Stimulated activated CD4-positive, alpha-beta T cell treated with anti-CD3 and anti-CD28 coated beads, Interleukin-12 subunit alpha, Interleukin-12 subunit beta, amount 100 ng/mL, for 24 hours (primary cell): ENCODE measurements around the gene DIS3L2.
A peak's percentile ranks its signal among the peaks of the same experiment; 100 is the strongest.

Experiments used
- DNase-seq, 2 experiments: peaks; one replicate each; pipeline ENCODE4 v3.0.0-alpha.2; 2020; ENCODE audit warnings: low read depth in 2 of 2

Gene DIS3L2

GRCh38 chr2:232263295-232263694 is 301.8 kb downstream of the DIS3L2 start:
- no peak for DNase-seq

GRCh38 chr2:232264081-232264480 is 302.6 kb downstream of the DIS3L2 start:
- no peak for DNase-seq

DNA sequence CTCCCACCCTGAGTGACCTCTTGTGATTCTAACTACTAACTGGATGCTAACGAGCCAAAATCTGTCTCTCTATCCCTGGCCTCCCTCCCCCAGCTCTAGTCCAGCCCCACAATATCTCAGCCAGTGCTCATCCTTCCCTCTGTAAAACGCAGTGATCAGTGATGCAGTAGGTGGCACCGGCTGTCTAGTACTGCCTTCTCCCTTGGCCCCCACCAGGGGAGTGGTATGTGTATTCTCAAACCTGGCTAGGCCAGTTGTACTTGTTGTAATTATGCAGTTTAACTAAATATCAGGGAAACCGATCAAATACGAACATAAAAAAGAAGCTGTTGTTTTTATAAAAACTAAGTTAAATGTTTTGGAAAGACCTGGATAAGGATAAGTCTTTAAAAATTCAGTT is 303.8 kb downstream of the DIS3L2 start:
- no peak for DNase-seq

DNA sequence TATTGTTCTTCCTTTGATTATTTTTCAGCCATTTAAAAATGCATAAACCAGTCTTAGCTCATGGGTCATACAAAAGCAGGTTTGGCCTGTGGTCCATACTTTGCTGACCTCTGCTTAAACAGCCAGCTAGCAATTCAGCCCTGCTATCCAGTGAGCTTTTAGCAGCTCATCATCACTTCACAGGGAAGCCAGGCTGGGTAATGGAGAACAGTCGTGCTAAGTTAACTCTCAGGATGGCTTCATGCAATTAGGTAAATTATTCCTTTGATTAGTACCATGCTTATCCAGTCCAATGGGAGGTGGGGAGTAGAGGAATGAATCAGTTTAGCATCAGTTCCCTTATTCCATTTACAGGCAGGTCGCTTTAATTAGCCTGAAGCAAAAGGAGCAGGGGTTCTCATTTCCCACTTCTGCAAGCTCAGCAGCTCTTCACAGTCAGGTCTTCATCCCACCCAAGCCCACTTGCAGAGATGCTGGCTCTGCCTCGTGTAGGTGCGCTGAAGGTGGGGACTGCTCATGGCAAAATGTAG is 307.2 kb downstream of the DIS3L2 start:
- no peak for DNase-seq

- DNase-seq = no peak
These were observed 308.4 kb downstream of the DIS3L2 start for GRCh38 chr2:232269867-232270266.

DNA sequence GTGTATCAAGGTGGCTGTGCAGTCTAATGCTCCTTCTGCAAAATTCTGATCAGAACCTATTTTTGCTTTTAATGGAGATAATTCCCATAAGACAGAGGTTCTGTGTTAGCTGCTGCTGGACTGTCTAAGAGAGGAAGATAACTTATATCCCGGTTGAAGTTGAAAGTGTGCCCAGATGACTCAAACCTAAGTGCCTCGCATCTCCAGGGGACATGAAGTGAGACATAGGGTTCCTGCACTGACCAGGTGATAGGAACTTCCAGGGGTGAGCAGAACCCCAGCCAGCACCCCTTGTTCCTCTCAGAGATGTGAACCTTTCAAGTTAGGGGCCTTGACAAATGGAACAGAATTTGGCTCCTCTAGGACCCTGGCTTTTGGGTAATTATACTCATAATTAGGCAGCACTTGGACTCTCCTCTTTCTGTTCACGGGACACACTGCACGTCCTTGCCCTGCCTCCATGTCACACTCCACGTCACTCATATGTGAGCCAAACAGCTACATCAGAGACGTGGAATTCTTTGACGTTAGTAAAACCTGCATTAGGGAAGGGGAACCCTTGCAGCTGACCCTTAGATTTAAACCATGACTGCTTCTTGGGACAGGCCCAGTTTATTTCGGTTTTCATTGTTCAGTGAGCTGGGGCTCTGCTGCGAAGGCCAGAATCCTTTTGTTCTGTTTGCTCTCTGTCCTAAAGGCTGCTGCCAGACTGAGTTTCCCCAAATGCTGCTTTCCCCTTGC is 312.6 kb downstream of the DIS3L2 start:
- no peak for DNase-seq

- no peak for DNase-seq
These were observed 314.2 kb downstream of the DIS3L2 start for GRCh38 chr2:232275670-232276069.

DNA sequence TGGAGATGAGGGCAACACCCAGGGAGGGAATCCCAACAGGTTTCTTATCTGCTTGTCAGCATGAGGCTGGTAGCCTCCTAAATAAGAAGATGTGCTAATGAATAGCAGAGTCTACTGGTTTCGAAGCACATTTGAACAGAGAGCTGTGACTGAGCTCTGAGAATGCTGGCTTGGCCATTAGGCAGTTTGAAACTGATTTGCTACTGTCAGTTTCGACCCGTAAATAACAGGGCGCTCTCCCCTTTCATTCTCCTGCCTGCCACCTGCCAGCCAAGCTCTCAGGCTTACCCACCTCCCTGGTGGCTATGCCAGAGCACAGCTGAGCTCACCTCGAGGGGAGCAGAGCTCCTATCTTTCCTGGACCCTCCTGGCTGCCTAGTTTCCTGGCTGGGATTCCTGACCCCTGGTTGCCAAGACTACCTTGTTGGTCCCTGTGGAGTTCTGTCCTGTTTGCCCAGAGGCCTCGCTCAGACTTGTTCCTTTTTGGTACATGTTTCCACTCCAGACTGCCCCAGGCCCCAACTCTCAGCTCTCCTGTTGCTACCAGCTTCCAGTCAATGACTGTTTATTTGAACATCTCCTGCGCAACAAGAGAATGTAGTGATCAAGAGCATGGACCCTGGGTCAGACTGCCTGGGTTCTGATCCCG is 314.7 kb downstream of the DIS3L2 start:
- DNase-seq = no peak

DNA sequence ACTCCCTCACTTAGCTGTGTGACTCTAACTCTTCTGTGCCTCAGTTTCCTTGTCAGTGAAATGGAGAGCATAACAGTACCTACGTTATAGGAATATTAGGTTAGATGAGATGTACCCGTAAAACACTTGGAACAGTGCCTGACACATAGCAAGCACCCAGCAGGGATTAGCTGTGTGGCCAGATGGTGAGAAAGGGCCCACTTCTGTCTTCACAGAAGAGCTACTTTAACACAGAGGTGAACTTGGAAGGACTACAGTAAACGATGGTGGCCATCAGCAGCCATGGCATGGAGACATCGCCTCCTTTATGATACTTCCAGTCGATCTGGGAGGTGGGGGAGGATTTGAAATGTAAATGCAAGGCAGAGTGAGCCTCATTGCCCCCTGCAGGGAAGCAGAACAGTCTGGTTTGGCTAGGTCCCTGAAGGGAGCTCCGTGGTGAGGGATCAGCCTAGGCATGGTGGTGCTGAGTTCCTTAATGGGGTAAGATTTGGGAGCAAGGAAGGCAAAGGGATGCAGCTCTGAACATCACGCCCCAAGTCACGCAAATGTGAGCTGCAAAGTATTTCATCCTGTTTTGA is 315.3 kb downstream of the DIS3L2 start:
- no peak for DNase-seq

DNA sequence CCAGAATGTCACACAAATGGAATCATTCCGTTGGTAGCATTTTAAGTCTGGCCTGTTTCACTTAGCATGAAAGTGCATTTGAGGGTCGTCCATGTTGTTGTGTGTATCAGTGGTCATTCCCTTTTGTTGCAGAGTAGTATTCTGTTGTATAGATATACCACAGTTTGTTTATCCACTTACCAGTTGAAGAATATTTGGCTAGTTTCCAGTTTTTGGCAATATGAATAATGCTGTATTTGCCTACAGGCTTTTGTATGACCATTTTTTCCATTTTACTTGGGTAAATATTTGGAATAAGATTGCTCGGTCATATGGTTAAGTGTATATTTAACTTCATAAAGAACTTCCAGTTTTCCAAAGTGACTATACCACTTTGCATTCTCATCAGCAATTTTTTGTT is 317.0 kb downstream of the DIS3L2 start:
- no peak for DNase-seq

DNA sequence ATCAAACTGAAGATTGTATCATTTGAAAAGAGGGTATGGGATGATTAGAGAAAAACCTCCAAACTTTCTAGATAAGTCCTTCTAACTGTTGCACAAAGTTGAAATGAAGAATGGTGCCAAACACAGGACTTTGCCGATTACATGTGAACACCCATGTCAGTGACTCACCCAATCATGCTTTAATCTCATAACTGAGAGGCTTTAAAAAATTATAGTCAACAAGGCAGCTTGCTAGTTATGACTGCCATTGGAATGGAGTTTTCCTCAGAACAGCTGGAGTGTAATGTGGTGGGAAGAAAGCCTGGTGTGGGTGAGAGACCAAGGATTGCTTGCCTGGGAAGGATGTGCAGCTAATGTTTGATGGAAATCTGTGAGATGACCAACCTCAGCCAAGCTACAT is 318.8 kb downstream of the DIS3L2 start:
- DNase-seq = no peak

GRCh38 chr2:232281858-232282507 is 320.5 kb downstream of the DIS3L2 start:
- no peak for DNase-seq

DNA sequence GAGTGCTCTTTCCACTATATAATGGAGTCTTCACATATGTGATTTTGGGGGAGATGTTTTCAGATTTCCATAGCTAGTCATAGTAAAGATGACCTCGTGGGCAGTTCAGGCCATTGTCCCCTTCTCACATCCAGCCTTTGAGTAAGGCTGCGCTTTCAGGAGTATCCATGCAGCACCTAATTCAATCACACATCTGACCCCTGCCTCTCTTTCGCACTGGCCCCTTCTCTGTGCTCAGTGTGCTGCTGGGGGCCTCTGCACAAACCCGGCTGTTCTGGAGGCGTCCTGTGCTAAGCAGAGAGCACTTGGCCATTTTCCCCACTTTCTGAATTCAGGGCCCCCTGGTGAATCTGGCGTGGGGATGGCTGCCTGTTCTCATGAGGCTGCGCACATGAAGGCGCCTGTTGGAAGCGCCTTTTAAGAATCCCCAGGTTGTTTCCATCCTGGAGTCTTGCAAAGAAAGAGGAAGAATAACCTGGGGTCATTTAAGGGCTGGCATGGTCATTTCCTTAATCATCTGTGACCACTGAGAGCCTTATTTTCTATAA is 321.1 kb downstream of the DIS3L2 start:
- DNase-seq = no peak

GRCh38 chr2:232286001-232286868 is 324.7 kb downstream of the DIS3L2 start:
- DNase-seq = no peak

- DNase-seq = no peak
These were observed 325.8 kb downstream of the DIS3L2 start for GRCh38 chr2:232287316-232287715.

- DNase-seq = no peak
These were observed 327.0 kb downstream of the DIS3L2 start for GRCh38 chr2:232288489-232289030.

DNA sequence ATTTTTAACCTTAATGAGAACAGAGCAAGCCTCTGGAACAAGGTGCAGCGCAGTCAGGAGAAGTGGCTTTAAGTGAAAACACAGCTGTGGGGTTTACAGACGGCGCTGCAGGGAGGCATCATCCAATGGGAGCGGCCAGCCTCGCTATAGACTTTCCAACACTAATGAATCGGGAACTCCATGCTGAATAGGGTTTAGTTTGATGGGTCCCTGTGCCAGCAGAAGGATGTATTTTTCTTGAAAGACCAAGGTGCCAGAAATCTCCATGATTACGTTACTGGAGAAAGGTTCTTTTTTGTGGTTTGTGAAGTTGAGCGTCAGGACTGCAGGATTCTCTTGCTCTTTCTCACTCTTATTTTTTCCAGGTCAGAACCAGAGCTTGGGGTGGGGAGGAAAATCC is 329.2 kb downstream of the DIS3L2 start:
- DNase-seq = no peak

DNA sequence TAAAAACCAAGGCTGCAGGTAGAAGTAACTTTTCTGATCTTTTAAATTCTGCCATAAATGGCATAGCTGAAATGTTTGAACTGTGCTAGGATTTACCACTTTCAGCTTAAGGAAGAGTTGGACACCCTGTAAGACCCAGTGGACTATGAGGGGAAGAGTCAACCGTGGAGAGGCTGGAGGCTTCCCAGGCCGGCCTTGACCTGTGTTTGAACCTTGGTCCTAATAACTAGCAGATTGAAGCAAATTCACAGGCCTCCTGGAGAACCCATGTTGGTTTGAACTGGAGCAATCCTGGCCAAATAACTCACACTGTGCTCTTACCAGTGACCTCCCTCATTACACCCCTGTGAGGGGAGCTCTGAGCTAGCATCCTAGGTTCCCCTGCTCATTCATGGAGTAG is 329.8 kb downstream of the DIS3L2 start:
- no peak for DNase-seq

- peak in 1 of 2 experiments; percentile 57 for DNase-seq
These were observed 331.1 kb downstream of the DIS3L2 start for GRCh38 chr2:232292395-232293154.

DNA sequence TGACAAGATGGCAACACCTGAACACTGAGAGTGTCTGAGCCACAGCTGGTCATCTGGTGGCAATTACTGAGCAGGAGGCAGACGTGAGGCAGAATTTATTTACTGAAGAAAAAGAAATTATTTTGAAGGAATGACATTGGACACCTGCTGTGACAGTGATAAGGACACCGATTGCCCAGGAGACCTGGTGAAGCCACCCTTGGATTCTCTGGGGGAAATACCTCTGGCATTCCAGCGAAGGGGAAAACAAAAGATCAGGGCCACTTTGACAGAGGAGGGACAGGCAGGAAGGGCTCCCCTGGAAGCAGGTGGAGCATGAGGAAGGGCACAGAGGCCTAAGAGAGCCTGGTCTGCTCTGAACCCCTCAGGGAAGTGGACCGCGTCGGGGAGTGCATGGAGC is 331.7 kb downstream of the DIS3L2 start:
- no peak for DNase-seq
